ENCODE measurements around the gene MAML3. TPM values are rescaled to one million over a fixed set of nuclear protein-coding genes. Genes with fewer than 3 reads are reported as not detected.
A peak's percentile ranks its signal among the peaks of the same experiment; 100 is the strongest.

Gene MAML3
- total RNA-seq, 1 experiment from 2014 or later = 14.8 TPM

DNA sequence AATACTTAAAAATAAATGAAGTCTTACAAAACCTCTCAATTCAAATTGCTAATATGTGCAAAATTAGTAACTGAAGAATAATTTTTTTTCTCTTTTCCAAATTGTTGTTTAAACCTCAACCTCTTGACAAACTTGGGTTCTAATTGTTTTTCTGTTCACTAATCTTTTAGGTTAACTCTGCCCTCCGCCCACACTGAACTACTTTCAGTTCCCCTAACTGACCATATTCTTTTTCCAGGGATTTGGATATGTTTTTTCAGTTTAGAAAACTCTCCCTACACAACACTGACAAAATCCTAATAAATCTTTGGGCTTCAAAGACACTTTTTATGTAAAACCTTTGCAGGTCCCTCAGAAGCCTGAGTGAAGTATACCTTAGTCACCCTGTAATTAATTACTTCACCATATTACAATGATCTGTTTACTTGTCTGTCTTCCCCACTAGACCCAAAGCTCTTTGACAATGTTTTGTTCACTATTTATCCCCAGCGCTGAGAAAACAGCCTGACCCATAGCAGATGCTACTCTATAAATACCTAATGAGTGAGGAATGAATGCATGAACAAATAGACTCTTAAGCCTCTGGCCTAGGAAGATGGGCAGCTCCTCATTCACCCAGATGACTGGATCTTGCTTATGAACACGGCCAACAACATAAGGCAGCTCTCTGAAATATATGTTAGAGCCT, 134.9 kb downstream of the MAML3 start:
- no peak for DNase-seq (ENCODE audit: extremely low read depth, low read depth)

DNA sequence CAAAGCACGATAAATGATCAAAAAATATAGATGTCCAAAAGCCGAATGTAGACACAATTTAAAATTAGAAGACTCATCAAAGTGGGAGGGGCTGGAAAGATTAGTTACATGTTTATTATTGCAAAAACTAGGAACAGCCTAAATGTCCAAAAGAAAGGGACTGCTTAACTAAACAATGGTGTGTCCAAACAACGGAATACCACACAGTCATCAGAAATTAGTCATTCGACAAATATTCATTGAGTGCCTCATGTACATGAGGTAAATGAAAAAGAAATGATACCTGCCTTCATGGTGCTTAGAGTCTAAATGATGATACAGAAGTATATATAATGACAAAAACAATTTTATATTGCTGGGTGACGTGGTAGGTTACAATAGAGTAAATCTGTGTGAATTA, 139.7 kb downstream of the MAML3 start:
- no peak for DNase-seq (ENCODE audit: extremely low read depth, low read depth)

DNA sequence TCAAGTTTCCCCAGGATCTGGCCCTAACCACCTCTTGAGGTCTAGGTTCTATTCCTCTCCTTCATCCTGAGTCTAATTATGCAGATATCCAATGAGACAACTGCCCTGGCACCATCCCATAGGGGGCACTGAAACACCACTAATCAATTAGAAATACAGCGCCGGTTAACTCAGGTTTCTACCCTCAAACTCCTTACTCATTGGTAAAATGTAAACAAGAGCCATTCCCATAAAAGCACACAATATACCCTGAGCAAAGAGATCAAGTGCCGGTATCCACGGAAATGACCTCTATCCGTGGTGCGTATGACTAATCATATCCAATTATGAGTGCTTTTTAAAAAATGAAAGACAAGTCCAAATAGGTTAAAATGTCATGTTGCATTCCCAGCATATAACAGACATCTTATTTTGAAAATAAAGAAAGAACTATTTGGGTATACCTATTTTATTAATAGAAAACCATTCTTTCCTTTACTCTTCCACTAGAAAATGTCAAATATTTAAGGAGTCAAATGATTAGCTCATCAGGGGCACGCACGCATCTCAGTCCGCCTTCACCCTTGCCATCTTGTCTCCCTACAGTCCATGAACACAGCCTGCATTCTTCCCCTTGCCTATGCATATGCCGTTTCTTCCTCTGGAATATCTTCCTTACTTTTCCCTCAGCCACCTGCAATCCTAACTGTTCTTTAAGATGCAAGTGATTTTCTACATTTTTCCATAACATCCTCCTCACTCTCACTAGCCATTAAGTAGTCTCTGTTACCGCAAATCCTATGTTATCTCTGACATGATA, 141.1 kb downstream of the MAML3 start:
- DNase-seq (ENCODE audit: extremely low read depth, low read depth) = no peak

DNA sequence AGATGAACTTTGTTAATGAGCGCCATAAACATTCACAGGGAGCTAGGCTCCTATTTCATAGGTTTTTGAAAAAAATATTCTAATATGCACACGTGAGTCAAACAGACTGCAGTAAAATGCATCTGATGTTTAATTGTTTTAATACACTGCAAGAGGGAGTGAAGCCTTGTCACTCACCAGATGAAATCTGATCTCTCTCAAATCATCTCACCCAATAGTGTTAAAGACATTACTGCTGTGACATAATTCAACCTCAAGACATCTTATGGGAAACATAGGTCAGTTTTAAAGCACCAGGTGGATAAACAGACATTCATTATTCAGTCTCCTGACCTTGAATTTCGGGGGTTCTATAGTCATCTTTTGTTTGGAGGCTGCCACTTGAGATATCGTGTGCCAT, 148.3 kb downstream of the MAML3 start:
- no peak for DNase-seq (ENCODE audit: extremely low read depth, low read depth)

DNA sequence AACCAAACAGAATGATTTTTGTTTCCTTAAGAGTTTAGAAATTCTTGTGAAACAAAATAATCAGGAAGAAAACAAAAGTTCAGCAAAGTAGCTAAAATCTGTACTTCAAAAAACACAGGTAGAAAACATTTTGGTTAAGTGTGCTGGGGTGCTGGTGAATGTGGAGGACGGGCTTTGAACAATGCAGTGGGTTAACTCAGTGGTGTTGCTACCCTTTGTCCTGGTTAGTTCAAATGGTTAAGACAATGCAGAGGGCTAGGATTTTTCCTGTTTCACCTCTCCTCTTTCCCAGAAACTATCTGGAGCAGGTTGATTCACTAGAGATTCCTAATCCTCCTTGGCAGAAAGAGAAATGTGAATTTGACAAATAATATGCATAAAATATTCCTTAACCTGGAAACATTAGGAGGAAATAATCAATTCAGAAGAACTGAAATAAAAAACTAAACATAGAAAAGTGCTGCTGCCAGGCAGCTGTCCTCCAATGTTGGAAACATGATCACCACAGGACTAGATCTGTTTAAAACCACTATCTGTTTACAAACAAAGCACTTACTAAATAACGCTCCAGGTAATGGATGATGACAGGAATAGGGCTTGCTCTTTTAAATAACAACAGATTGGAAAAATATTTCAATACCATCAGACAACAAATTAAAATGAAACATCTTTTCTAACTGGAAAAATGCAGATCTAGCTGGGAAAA, 148.9 kb downstream of the MAML3 start:
- no peak for DNase-seq (ENCODE audit: extremely low read depth, low read depth)

DNA sequence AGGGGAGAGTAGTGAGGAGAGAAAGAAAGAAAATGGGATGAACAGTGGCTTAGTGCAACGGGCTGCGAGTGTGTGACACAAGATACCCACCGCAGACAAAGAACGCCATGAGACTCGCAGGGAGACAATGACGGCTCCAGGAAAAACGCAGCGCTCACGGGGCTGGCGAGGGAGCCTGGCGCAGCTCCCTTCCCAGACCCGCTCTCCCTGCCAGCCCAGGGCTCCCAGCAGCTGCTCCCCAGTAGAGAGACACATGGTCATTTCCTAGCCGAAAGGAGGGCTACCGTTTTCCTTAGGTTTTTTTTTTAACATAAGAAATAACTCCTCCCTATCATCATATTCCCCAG, 149.5 kb downstream of the MAML3 start:
- no peak for DNase-seq (ENCODE audit: extremely low read depth, low read depth)

DNA sequence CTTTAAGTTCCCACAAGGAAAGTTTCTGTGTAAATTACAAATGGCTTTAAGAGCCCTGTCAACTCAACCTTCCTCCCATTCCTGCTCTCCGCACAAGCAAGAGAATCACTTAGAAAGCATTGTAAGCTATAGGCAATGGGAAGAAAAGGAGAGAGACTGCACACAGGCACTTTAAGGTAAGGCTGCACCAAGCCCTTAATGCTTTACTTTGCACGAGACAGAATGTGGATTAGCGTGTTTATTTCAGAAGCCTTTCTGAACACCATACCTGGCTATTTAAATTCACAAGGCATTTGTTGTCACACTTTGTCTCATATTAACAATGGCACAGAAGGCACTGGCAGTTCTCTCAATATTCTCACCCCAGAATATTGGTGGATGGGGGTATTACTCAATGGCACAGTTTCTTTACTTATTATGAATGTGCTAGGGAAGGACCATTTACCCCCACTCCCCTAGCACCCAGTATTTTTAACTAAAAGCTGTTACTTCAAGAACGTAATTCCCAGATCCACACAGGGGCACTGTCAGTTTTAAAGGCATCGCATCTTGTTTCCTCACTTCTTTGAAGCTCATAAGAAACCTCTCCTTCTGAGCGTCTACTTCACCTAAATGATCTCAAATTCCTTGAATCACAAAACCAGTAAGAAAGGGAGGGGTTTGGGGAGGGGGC, 150.0 kb downstream of the MAML3 start:
- DNase-seq (ENCODE audit: extremely low read depth, low read depth) = no peak

DNA sequence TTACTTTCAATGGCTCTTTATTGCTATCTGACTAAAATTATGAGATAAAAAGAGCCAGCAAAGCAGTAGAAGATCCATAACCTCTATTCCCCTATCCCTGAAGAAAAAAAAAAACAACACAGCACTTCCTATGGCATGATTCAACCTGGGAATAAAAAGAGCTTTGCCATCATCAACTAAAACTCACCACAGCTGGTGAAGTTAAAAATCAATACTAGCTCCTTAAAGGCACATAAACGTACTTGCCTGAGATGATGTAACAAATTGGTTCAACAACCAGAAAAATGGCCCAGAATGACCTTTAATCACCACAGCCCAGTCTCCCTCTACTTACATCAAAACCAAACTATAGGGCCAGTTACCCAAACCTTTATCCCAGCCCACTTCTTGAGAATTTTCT, 153.8 kb downstream of the MAML3 start:
- no peak for DNase-seq (ENCODE audit: extremely low read depth, low read depth)

DNA sequence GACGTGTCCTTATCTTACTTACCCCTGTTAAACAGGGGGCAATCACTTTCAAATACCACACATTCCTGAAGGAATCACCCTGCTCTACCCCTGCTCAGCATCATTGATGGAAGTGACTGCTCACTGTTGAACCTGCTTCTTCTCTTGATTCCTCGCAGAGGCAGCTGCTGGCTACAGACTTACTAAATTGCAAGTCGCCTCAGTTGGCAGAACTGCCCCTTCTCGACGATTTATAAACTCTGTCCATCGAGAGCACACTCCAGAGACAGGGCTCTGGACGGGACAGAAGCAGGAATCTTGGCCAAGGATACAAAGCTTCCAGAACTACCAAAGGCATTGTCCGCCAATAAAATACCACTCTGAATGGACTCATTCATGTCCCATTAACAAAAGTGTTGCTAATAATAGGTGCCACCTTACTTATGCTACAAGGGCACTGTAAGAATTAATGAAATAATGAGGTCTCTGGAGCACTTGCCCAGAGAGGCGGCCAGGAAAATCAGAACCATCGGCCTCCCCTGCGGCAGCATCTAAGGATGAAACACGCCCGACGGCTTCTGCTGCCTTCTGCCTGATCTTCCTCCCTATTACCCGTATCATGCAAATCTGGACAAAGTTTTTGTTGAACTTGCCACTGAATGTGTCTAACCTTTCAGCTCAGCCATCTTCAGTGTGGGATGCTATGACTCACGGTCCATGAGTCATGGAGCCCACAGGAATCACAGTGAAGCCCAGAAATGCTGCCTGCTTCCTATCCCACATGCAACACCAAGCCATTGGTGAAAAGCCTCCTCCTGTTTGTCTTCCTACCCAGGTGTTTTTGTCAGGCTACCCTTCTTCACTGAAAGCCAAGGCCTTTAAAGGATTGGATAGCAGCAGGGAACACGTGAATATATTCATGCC, 164.9 kb downstream of the MAML3 start:
- DNase-seq (ENCODE audit: extremely low read depth, low read depth) = peak; percentile 51

DNA sequence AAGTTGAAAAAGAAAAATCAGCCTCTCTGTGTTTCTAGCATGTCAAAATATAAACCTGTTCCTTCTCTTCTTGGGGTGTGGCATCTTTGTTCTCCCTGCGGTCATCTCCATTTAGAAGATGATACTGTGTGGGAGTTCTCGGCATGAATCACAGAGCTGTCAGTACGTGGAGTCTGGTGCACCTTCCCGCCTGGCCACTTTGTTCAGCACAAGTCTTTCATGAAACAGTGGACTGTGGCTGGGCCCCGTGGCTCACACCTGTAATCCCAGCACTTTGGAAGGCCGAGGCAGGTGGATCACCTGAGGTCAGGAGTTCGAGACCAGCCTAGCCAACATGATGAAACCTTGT, 166.5 kb downstream of the MAML3 start:
- no peak for DNase-seq (ENCODE audit: extremely low read depth, low read depth)

DNA sequence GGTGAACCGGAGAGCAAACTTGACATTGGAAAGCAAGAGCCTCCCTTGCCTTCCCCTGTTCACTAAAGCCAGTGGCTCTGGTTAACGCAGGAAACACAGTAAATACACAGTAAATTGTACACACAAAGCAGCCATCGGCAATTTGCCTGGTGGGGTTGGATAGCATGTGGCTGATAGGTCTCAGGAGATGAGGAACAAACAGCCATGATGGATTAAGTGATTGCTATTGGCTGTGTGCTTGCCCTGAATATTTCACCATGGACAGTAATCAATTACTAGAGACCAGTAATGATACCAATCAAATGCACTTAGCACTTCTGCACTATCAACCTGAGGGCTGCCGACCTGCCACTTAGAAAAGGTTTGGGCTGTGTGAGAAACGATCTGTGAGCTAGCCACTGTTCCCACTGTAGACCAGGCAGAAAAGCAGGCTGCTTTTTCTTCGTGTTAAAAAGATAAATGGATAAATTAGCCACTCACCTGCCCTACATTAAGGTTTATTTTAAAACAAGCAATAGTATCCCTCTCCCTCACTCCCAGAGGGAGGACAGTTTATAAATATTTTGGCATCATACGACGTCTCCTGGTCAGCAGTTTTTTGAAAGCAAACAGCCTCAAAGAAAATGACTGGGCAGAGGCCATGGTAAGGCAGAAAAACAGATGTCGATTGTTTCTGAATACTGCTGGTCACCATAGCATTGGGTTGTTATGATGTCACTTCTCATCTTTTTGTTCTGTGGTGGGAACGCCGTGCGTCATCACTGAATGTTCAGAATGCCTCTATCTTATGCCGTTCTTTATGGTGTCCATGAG, 167.1 kb downstream of the MAML3 start:
- DNase-seq (ENCODE audit: extremely low read depth, low read depth) = no peak

DNA sequence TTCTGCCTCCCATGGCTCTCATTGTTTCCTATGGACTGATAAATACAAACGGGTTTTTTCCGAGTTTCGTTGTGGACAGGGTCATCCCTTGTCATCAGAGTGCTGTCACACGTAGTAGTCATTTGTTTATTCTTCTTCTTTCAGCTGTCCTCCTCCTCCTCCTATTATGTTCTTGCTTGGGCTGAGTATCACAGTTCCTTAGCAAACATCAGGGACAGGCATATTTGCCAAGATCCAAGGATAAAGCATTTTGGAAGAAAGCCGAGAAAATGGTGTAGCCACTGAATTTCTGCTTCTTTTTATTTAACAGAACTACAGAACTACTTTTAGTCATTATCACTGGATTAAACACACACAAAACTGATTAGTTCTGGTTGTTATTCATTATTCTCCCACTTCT, 167.9 kb downstream of the MAML3 start:
- no peak for DNase-seq (ENCODE audit: extremely low read depth, low read depth)

DNA sequence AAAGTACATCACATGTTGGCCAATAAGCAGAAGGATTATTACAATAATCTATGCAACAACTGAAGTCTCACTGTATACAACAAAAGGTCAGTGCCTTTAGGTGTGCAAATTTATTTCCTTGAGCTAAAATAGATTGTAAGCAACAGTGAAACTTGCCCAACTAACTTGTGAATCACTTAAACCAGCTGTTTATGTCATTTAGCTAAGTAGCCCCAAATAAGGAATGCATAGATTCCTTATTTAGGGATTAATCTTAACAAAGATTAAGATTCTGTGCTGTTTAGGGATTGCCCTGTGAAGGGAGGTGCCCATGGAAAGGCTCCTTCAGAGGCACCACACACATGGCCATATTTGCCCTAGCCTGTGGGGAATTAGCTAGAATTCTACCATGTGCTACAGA, 168.6 kb downstream of the MAML3 start:
- no peak for DNase-seq (ENCODE audit: extremely low read depth, low read depth)

DNA sequence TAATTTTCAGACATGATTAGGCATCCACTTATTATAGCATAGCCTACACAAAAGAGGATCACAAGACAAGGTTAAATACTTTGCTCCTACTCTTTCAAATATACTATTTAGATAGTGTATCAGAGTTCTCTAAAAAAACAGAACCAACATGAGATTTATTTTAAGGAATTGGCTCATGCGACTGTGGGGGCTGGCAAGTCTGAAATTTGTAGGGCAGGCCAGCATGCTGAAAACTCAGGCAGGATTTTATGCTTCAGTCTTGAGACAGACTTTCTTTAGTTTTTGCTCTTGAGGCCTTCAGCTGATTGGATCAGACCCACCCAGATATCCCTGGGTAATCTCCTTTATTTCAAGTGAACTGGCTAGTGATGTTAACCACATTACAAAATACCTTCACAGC, 169.5 kb downstream of the MAML3 start:
- no peak for DNase-seq (ENCODE audit: extremely low read depth, low read depth)

DNA sequence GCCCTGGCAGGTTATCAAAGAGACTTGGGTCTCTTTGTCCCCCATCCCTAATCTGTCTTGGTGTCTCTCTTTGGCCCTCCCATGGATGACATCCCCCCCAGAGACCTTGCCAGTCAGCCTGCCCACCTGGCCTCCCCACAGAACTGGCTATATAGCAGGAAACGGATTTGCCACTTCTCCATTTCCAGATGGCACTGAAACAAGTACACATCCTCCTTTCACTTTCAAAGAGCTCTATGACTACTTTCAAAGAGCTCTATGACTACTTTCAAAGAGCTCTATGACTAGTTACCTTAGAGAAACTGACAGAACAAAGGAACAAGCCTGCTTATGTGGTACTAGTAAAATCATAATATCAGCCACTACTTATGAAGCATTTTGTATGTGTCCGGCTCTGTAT, 175.3 kb downstream of the MAML3 start:
- DNase-seq (ENCODE audit: extremely low read depth, low read depth) = no peak

DNA sequence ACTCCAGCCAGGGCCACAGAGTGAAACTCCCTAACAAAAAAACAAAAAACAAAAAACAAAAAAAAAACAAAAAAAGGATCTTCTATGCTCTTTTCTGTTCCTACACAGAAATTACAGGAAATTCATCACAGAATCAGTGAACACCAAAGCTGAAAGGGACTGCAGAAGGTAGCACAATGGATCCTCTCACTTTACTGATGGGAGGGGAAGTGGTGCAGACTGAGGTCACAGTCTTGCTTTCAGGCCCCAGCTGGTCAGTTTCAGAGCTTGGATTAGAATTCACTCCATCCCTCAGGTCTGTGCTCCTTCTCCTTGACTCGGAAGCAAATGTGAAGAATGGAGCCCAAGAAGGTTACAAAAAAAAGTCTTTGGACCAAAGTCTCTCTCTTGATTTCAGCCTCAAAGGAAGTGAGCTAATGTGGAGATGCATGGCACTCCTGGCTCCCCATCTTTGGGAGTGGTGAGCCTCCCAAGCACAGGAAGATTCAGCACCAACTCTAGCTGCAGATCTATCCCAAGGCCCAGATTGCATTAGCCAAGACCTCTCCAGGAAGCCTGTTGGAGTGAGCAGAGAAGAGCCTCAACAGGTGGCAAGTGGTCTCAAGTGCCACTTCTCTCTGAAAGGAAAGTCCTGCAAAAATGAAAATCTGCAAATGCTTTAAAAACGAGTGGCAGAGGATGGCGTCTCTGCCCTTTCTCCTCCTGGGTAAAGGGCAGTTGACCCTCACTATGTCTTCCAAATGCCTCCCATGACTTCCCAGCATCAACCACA, 176.0 kb downstream of the MAML3 start:
- DNase-seq (ENCODE audit: extremely low read depth, low read depth) = no peak

DNA sequence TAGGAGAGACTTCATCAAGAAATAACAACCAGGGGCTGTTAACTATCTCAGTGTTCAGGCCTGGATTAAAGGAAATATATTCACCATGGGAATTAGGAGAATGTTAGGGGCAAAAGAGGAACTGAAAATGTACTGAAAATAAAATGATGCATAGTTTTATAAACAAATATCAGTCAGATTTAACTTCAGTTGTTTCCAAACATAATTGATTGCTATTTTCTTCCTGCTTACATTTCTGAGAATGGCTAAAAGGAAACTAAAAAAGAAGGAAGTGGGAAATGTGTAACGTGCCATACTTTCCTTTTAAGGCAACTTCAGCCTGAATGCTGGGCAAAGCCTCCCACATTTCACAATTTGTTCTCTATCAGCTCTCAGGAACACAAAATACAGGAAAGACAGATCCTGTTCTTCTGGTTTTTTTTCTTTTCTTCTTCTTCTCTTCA, 178.1 kb downstream of the MAML3 start:
- DNase-seq (ENCODE audit: extremely low read depth, low read depth) = no peak

DNA sequence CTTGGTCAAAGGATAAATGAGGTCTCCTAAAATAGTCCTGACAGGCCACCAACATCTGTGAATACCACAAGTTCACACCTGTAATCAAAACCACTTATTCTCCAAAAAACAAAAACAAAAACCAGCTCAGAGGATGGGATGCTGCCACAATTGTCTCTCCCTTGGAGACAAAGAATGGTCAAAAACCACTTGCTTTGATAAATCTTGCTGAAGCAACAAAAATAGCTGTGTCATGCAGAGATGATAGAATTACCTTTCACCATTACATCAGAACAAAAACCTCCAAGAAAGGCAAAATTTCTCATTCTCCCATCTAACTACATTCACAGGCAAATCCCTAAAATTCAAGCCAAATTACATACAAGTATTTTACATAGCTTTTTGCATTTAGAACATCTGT, 180.4 kb downstream of the MAML3 start:
- DNase-seq (ENCODE audit: extremely low read depth, low read depth) = no peak

DNA sequence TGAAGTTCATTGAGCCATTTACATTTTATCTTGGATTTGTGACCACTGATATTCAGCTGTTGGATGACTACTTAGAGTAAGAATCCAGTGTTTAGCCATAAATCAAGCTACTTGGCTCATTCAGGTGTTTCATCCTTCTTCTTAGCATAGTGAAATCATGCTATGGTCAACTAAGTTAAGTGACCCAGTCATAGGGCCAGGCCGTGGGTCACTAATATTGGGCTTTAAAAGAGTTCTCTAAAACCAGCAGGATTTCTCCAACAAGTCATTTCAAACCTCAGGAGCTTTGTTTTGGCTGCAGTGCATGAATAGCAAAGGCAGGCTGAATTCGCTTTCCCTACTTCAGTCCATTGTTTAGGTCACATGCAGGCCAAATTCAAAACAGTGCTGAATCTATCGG, 181.0 kb downstream of the MAML3 start:
- DNase-seq (ENCODE audit: extremely low read depth, low read depth) = no peak

Measured in NCI-H460 (cell line).